ENCODE data around the gene HACD4.

DNA sequence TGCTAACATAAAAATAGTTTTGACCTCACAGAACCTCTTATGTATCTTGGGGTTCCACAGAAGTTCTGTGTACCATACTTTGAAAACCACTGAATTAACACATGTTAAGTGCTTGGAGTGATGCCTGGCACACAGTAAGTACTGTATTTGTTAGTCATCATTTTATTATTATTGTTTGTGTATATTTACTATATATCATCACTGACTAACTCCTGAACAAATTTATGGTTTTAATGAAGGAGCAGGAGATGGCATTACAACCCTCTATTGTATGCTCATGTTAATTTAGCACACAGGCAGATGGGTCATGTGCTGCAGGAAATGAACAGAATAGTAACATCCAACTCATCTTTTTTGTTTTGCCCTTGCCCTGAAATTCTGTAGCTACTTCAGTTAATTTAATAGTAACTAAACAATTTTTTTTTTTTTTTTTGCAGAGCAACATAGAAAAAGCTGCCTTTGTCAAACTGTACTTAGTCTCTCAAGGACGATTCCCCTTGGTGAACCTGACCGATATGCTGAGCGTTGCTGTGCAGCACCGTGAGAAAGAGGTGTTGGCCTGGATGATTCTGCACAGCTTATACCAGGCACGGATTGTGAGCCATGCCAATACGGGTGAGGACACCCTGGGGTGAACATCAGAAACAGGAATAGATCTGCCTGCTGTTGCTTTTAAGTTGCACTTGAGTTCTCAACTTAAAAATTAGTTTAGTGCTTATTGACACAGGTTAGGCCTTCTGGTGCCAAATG, 45.4 kb downstream of the HACD4 start:
- no peak for TF ChIP-seq POLR2AphosphoS5 (IDR thresholded peaks at IDR 0.05; ENCODE audit: low read depth, low read length)
- no peak for TF ChIP-seq POLR2A (IDR thresholded peaks at IDR 0.05; ENCODE audit: low read depth, low read length)
- TF ChIP-seq TAF1 (IDR thresholded peaks at IDR 0.05; ENCODE audit: borderline replicate concordance, low read depth, low read length), result no peak
